DMS53 treated with DMSO at 0.1 percent for 48 hours (cell line): ENCODE data around the gene LPCAT1.
"Not testable (repeated sequence)": the region's sequence is repeated elsewhere in the genome, so short reads cannot be mapped to it uniquely, and the experiment has no call there.

Source experiments
- DNase-seq: peaks from one replicate; lab custom pipeline; 2025; ENCODE audit not compliant: unreplicated experiment; lab: John Stamatoyannopoulos, UW

Gene LPCAT1

GRCh38 chr5:1523793-1524480, at the start of gene LPCAT1:
LPCAT1 (minus strand) TSS chr5:1523960; CDS start chr5:1523844, 116 bp downstream.
- peak; percentile 62 for DNase-seq

GRCh38 chr5:1571875-1572274, 48.1 kb upstream of the LPCAT1 start:
- DNase-seq = not testable (repeated sequence)

- DNase-seq = no peak
Measured at GRCh38 chr5:1570975-1571374, 47.2 kb upstream of the LPCAT1 start.

- peak; percentile 48 for DNase-seq
Measured at GRCh38 chr5:1568201-1568979, 44.6 kb upstream of the LPCAT1 start.

GRCh38 chr5:1567527-1568200, 43.9 kb upstream of the LPCAT1 start:
- not testable (repeated sequence) for DNase-seq

- DNase-seq = no peak
Measured at GRCh38 chr5:1565737-1566734, 42.3 kb upstream of the LPCAT1 start.

GRCh38 chr5:1564824-1565736, 41.3 kb upstream of the LPCAT1 start:
- DNase-seq = no peak

GRCh38 chr5:1564182-1564748, 40.5 kb upstream of the LPCAT1 start:
- peak; percentile 42 for DNase-seq

GRCh38 chr5:1563617-1564181, 39.9 kb upstream of the LPCAT1 start:
- DNase-seq = no peak

GRCh38 chr5:1563051-1563461, 39.3 kb upstream of the LPCAT1 start:
- no peak for DNase-seq

GRCh38 chr5:1562599-1562998, 38.8 kb upstream of the LPCAT1 start:
- no peak for DNase-seq

- DNase-seq = no peak
Measured at GRCh38 chr5:1561402-1561929, 37.7 kb upstream of the LPCAT1 start.

- DNase-seq = not testable (repeated sequence)
Measured at GRCh38 chr5:1560499-1560898, 36.7 kb upstream of the LPCAT1 start.

- DNase-seq = no peak
Measured at GRCh38 chr5:1558944-1559343, 35.2 kb upstream of the LPCAT1 start.

GRCh38 chr5:1557114-1557873, 33.5 kb upstream of the LPCAT1 start:
- no peak for DNase-seq

- DNase-seq = no peak
Measured at GRCh38 chr5:1555808-1556731, 32.3 kb upstream of the LPCAT1 start.
